ENCODE data around the gene ANKRD9. TPM values are rescaled to one million over a fixed set of nuclear protein-coding genes. Genes with fewer than 3 reads are reported as not detected.

The ANKRD9 gene
- total RNA-seq, 1 donor from 2014 or later, result 34.6 TPM

DNA sequence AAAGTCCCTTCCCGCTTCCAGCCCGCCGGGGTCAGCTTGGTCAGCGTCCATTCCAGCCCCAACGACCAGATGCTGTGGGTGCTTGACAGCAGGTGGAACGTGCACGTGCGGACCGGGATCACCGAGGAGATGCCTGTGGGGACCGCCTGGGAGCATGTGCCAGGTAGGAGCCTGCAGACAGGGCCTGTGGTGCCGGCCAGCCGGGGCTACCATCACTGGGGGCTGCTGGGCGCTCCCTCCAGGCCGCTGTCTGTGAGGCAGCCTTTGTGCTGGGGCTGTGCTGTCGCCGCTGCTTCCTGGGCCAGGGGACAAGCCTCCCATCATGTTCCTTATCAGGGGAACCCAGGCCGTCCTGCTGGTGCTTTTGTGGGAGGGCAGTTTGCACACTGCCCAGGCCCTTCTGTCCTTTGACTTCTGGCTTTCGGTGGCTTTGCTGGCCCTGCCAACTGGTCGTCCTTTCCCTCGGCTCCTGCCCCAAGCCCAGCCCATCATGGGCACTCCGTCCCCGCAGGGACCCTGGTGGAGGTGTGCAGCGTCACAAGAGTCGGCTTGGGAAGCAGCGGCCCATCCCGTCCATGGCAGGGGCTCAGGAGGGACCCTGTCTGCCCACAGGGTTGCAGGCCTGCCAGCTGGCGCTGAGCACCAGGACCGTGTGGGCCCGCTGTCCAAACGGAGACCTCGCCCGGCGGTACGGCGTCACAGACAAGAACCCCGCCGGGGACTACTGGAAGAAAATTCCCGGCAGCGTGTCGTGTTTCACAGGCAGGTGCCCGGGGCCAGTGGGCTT lies 12.4 kb downstream of the ANKRD9 start:
- no peak for TF ChIP-seq POLR2A (IDR thresholded peaks at IDR 0.05)
- TF ChIP-seq, protein P1, sequence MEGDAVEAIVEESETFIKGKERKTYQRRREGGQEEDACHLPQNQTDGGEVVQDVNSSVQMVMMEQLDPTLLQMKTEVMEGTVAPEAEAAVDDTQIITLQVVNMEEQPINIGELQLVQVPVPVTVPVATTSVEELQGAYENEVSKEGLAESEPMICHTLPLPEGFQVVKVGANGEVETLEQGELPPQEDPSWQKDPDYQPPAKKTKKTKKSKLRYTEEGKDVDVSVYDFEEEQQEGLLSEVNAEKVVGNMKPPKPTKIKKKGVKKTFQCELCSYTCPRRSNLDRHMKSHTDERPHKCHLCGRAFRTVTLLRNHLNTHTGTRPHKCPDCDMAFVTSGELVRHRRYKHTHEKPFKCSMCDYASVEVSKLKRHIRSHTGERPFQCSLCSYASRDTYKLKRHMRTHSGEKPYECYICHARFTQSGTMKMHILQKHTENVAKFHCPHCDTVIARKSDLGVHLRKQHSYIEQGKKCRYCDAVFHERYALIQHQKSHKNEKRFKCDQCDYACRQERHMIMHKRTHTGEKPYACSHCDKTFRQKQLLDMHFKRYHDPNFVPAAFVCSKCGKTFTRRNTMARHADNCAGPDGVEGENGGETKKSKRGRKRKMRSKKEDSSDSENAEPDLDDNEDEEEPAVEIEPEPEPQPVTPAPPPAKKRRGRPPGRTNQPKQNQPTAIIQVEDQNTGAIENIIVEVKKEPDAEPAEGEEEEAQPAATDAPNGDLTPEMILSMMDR (IDR thresholded peaks at IDR 0.05), result no peak
- no peak for TF ChIP-seq POLR2AphosphoS5 (IDR thresholded peaks at IDR 0.05; ENCODE audit: insufficient read depth in 1 of 2, low read depth in 1 of 2)
- Histone ChIP-seq H3K36me3 (peaks cover 0 to 12% of the 10 kb centered on the region in 2 donors), H3K4me3 (no peak overlapping the region), H3K4me1 (peaks cover 21% of the 10 kb centered on the region), H3K27ac (no peak overlapping the region), H3K27me3 (no peaks in the 10 kb centered on the region), H3K9me3 (no peaks in the 10 kb centered on the region)
- intact Hi-C loops (cut with DNase I), result no loop called here
- DNase-seq (ENCODE audit: extremely low spot score in 2 of 2), result no peak

DNA sequence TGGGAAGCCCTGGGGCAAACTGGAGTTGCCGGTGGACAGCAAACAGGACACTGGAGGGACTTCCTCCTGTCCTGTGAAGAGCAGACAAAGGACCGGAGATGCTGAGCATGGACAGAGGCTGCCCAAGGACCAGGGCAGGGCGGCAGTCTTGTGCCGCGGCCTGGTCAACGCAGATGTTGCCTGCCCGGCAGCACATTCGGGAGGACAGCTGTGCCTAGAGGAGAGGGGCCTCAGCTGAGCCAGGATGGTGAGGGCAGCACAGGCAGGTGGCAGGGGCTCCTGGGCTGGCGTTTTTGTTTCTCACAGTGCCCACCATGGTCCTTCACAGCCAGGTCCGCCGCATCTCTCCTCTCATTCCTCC lies 13.3 kb downstream of the ANKRD9 start:
- no peaks in the 10 kb centered on the region for H3K27me3 ChIP-seq
- DNase-seq (ENCODE audit: extremely low spot score in 2 of 2), result no peak
- H3K4me1 ChIP-seq, result peaks cover 21% of the 10 kb centered on the region
- H3K27ac ChIP-seq, result no peak overlapping the region
- H3K4me3 ChIP-seq, result no peak overlapping the region
- intact Hi-C loops (cut with DNase I), result no loop called here
- H3K36me3 ChIP-seq, result peaks cover 0 to 12% of the 10 kb centered on the region in 2 donors
- TF ChIP-seq POLR2A (IDR thresholded peaks at IDR 0.05) (no peak), POLR2AphosphoS5 (IDR thresholded peaks at IDR 0.05; ENCODE audit: insufficient read depth in 1 of 2, low read depth in 1 of 2) (no peak)
- TF ChIP-seq, protein P1 (IDR thresholded peaks at IDR 0.05), result no peak
- no peaks in the 10 kb centered on the region for H3K9me3 ChIP-seq

DNA sequence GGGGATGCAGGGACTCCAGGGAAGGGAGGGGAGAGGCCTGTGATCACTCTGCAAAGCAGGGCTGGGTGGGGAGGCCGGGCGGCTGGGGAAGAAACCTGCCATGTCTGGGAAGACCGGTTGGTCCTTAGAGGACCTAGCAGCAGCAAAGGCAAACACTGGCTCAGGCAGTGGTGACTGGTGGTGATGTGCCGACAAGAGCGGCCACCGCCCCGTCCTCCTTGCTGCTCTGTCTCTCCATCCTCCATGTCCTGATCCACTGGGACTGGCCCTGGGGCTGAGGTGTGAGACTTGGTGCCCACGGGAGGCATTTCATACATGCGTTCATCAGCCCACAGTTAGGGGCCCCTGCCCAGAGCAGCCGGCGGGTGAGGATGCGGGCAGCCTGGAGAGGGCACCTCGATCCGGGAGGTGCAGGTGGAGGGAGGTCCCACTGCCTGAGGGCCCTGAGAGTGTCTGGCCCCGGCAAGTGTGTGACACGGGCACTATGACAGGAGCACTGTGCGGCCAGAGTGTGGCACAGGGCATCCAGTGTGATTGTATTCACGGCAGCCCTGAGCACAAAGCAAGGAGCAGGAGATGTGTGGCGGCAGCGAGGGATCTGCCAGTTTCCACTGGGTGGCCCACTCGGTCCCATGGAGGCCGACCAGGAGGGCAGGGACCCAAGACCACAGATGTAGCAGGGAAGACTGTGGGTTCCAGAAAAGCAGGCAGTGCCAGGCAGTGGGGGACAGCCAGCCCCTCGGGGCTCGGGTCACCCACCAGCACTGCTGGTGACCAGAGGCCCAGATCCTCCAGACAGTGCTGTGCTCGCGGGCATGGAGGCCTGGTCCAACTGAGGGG lies 13.9 kb downstream of the ANKRD9 start:
- peaks cover 16% of the 10 kb centered on the region for H3K4me1 ChIP-seq
- TF ChIP-seq POLR2A (IDR thresholded peaks at IDR 0.05), result no peak
- TF ChIP-seq, protein P1 (IDR thresholded peaks at IDR 0.05), result no peak
- no peaks in the 10 kb centered on the region for H3K9me3 ChIP-seq
- H3K4me3 ChIP-seq, result no peak overlapping the region
- no peak for DNase-seq (ENCODE audit: extremely low spot score in 2 of 2)
- peaks cover 0 to 12% of the 10 kb centered on the region in 2 donors for H3K36me3 ChIP-seq
- intact Hi-C loops (cut with DNase I), result no loop called here
- no peaks in the 10 kb centered on the region for H3K27me3 ChIP-seq
- H3K27ac ChIP-seq, result no peak overlapping the region

DNA sequence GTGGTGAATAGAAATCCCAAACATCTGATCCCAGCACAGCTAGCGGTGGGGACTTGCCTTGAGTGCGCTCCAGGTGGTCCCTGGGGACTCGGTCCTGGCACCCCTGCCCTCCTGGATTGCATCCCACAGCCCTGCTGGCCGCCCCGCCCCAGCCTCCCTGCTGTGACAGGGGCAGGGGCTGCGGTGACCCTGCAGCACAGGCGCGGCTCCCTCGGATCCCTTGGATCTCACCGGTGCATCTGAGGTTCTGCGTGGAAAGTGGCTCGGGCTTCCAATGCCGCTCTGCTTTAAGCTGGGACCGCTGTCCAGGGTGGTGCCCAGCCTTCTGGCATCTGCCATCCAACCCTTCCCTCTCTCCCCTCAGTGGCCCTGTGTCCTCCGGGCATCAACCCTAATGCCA lies 16.0 kb downstream of the ANKRD9 start:
- intact Hi-C loops (cut with DNase I), result no loop called here
- no peak for DNase-seq (ENCODE audit: extremely low spot score in 2 of 2)
- Histone ChIP-seq H3K27me3 (no peaks in the 10 kb centered on the region), H3K27ac (no peak overlapping the region), H3K4me3 (no peak overlapping the region), H3K9me3 (no peaks in the 10 kb centered on the region), H3K4me1 (no peaks in the 10 kb centered on the region), H3K36me3 (peaks cover 0 to 7% of the 10 kb centered on the region in 2 donors)
- TF ChIP-seq, protein P1 (IDR thresholded peaks at IDR 0.05), result no peak
- TF ChIP-seq POLR2A (IDR thresholded peaks at IDR 0.05) (no peak), POLR2AphosphoS5 (IDR thresholded peaks at IDR 0.05; ENCODE audit: insufficient read depth in 1 of 2, low read depth in 1 of 2) (no peak)

DNA sequence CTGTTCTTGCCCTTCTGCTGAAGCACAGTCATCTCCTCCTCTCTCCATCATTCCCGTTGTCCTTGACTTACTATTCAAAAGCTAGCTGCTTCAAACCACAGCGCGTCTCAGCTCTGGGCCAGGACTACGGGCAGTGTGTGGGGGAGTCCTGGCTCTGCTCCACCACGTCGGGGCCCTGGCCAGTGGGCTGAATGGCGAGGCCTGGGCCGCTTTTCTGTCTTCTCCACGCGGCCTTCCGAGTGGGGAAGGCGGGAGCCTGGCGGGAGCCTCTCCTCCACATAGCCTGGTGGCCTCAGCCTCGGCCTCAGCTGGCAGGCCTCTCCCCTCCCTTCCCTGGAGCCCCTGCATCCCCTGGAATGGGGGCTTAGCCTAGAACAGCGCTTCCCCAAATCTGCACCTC lies 16.5 kb downstream of the ANKRD9 start:
- H3K27me3 ChIP-seq, result no peaks in the 10 kb centered on the region
- H3K27ac ChIP-seq, result no peak overlapping the region
- DNase-seq (ENCODE audit: extremely low spot score in 2 of 2), result no peak
- TF ChIP-seq, protein P1 (IDR thresholded peaks at IDR 0.05), result no peak
- TF ChIP-seq POLR2A (IDR thresholded peaks at IDR 0.05) (no peak), POLR2AphosphoS5 (IDR thresholded peaks at IDR 0.05; ENCODE audit: insufficient read depth in 1 of 2, low read depth in 1 of 2) (no peak)
- H3K36me3 ChIP-seq, result peaks cover 0 to 2% of the 10 kb centered on the region in 2 donors
- intact Hi-C loops (cut with DNase I), result no loop called here
- no peak overlapping the region for H3K4me3 ChIP-seq
- H3K9me3 ChIP-seq, result no peaks in the 10 kb centered on the region
- no peaks in the 10 kb centered on the region for H3K4me1 ChIP-seq
